Uterus (tissue), 2 donors: ENCODE data around the gene TOPBP1.

ENCODE experiments used
- CTCF ChIP-seq, 4 experiments: fragments of 200-600 bp in 2 of 4; fragments of 450-650 bp in 2 of 4; sonication (generic) in 2 of 4; IDR thresholded peaks; one replicate each; pipeline ENCODE4 v1.5.1; 2016 to 2019; ENCODE audit warnings: antibody characterized with exemption in 4 of 4, mild to moderate bottlenecking in 2 of 4, moderate library complexity in 1 of 4
- POLR2A ChIP-seq, 2 donors: fragments of 450-650 bp; IDR thresholded peaks; one replicate each; pipeline ENCODE4 v1.6.1; 2016; ENCODE audit warnings: antibody characterized with exemption in 2 of 2, mild to moderate bottlenecking in 1 of 2, moderate library complexity in 1 of 2

- no peak for TF ChIP-seq POLR2A (IDR thresholded peaks at IDR 0.05)
- no peak for TF ChIP-seq CTCF (IDR thresholded peaks at IDR 0.05)
Observed at GRCh38 chr3:133674290-133674919, 12.7 kb upstream of the TOPBP1 start.
